ENCODE data around the gene ATF5.
"Not testable (repeated sequence)": the region's sequence is repeated elsewhere in the genome, so short reads cannot be mapped to it uniquely, and the experiment has no call there.

Gene ATF5

GRCh38 chr19:49923055-49924003, 5.7 kb upstream of the ATF5 start:
- H3K27ac ChIP-seq (ENCODE audit: low read length), result peak overlapping the region; percentile 94
- H3K36me3 ChIP-seq (replicated peaks; ENCODE audit: low read depth, low read length), result peaks cover 30% of the 10 kb centered on the region
- peaks cover 82% of the 10 kb centered on the region for H3K79me2 ChIP-seq (ENCODE audit: low read length)
- H3K9ac ChIP-seq (ENCODE audit: low read length), result peak overlapping the region; percentile 93
- peak overlapping the region; percentile 95 for H3K4me2 ChIP-seq (ENCODE audit: low read length)
- H3K27me3 ChIP-seq (ENCODE audit: low read depth, low read length), result no peaks in the 10 kb centered on the region
- 0 out of 2 replicates have a peak, but pooled peaks cover 3% of the 10 kb centered on the region for H3K9me3 ChIP-seq (ENCODE audit: insufficient read depth, low read length)
- peak overlapping the region; percentile 74 for H3K4me3 ChIP-seq (ENCODE audit: low read length)
- H3K4me1 ChIP-seq (ENCODE audit: low read length), result peaks cover 93% of the 10 kb centered on the region
- TF ChIP-seq, protein P1, sequence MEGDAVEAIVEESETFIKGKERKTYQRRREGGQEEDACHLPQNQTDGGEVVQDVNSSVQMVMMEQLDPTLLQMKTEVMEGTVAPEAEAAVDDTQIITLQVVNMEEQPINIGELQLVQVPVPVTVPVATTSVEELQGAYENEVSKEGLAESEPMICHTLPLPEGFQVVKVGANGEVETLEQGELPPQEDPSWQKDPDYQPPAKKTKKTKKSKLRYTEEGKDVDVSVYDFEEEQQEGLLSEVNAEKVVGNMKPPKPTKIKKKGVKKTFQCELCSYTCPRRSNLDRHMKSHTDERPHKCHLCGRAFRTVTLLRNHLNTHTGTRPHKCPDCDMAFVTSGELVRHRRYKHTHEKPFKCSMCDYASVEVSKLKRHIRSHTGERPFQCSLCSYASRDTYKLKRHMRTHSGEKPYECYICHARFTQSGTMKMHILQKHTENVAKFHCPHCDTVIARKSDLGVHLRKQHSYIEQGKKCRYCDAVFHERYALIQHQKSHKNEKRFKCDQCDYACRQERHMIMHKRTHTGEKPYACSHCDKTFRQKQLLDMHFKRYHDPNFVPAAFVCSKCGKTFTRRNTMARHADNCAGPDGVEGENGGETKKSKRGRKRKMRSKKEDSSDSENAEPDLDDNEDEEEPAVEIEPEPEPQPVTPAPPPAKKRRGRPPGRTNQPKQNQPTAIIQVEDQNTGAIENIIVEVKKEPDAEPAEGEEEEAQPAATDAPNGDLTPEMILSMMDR (IDR thresholded peaks at IDR 0.05; ENCODE audit: low read depth, low read length), result no peak
- no peak for TF ChIP-seq EZH2phosphoT487 (IDR thresholded peaks at IDR 0.05; ENCODE audit: low read depth)
- H4K20me1 ChIP-seq (ENCODE audit: insufficient read depth, low read length), result no peaks in the 10 kb centered on the region
- no peak overlapping the region for H2AFZ ChIP-seq (ENCODE audit: low read depth, low read length)

DNA sequence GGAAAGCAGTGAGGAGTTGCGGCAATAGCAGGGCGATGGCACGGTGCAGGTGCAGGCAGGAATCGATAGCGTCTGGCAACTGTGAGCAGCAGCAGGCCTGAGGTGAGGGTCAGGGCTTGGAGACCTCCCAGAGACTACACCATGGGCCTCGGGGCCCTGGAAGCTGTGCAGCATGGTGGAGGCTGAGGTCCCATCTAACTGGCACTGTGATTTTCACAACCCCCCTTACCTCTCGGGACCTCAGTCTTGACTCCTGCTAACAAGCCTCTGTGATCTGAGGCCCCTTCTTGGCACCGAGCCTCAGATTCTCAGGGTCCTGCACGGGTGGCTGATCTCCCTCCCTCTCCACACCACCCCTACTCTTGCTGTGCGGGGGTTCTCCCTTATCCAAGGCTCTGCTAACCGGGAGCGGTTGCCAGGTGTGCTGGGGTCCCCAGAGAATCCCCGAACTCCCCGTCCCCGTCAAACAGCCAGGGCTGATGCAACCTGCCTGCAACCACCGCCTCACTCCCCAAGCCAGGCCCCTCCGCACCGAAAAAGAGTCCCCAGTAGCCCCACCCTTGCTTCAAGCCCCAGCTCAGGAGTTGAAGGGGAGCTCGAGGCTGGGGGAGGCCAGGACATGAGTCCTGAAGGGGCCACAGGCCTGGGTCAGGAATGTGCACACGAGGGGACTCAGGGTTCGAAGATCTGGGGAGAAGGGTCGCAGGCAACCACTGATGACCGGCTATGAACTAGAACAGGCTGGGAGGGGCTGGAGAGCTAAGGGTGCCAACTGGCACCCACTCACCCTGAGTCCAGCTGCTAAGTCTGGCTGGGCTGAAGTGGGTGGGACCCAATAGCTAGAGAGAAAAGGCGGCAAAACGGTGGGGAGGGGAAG, 4.8 kb upstream of the ATF5 start:
- TF ChIP-seq EZH2phosphoT487 (IDR thresholded peaks at IDR 0.05; ENCODE audit: low read depth), result no peak
- TF ChIP-seq, protein P1 (IDR thresholded peaks at IDR 0.05; ENCODE audit: low read depth, low read length), result no peak
- H3K27me3 ChIP-seq (ENCODE audit: low read depth, low read length), result no peaks in the 10 kb centered on the region
- H3K4me3 ChIP-seq (ENCODE audit: low read length), result peak overlapping the region; percentile 60
- H3K9ac ChIP-seq (ENCODE audit: low read length), result peak overlapping the region; percentile 93
- peaks cover 31% of the 10 kb centered on the region for H3K36me3 ChIP-seq (replicated peaks; ENCODE audit: low read depth, low read length)
- no peaks in the 10 kb centered on the region for H4K20me1 ChIP-seq (ENCODE audit: insufficient read depth, low read length)
- H3K79me2 ChIP-seq (ENCODE audit: low read length), result peaks cover 84% of the 10 kb centered on the region
- peaks cover 90% of the 10 kb centered on the region for H3K4me1 ChIP-seq (ENCODE audit: low read length)
- H2AFZ ChIP-seq (ENCODE audit: low read depth, low read length), result no peak overlapping the region
- H3K9me3 ChIP-seq (ENCODE audit: insufficient read depth, low read length), result 0 out of 2 replicates have a peak, but pooled peaks cover 3% of the 10 kb centered on the region
- H3K4me2 ChIP-seq (ENCODE audit: low read length), result peak overlapping the region; percentile 87
- H3K27ac ChIP-seq (ENCODE audit: low read length), result peak overlapping the region; percentile 94

DNA sequence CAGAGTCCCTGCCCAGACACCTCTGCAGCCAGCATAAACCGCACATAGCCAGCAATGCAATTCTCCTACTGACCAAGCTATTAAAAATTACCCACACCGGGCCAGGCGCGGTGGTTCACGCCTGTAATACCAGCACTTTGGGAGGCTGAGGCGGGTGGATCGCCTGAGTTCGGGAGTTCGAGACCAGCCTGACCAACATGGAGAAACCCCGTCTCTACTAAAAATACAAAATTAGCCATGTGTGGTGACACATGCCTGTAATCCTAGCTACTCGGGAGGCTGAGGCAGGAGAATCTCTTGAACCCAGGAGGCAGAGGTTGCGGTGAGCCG, 4.2 kb upstream of the ATF5 start:
- not testable (repeated sequence) for H3K9me3 ChIP-seq (ENCODE audit: insufficient read depth, low read length); H2AFZ ChIP-seq (ENCODE audit: low read depth, low read length); H3K27me3 ChIP-seq (ENCODE audit: low read depth, low read length); H4K20me1 ChIP-seq (ENCODE audit: insufficient read depth, low read length)
- peak overlapping the region; percentile 87 for H3K4me2 ChIP-seq (ENCODE audit: low read length)
- H3K4me1 ChIP-seq (ENCODE audit: low read length), result peaks cover 84% of the 10 kb centered on the region
- H3K36me3 ChIP-seq (replicated peaks; ENCODE audit: low read depth, low read length), result peaks cover 37% of the 10 kb centered on the region
- H3K4me3 ChIP-seq (ENCODE audit: low read length), result peak overlapping the region; percentile 60
- H3K9ac ChIP-seq (ENCODE audit: low read length), result peak overlapping the region; percentile 93
- peak overlapping the region; percentile 94 for H3K27ac ChIP-seq (ENCODE audit: low read length)
- peaks cover 84% of the 10 kb centered on the region for H3K79me2 ChIP-seq (ENCODE audit: low read length)

DNA sequence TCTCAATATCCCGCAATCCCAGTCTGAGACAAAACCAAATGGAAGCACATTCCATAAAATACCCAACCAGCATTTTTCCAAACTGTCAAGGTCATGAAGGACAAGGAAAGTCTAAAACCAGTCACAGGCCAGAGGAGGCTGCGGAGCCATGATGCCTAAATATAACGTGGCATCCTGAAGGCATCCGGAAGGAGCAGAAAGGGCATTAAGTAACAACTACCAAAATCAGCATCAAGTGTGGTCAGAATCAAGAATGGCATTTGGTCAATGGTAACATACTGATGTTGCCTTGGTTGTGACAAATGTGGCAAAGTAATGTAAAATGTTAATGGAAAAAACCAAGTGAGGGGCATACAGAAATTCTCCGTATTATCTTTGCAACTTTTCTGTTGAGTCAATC, 3.5 kb upstream of the ATF5 start:
- Histone ChIP-seq H3K9ac (ENCODE audit: low read length) (peak overlapping the region; percentile 93; the same call in 1 of the 2 replicates), H3K4me1 (ENCODE audit: low read length) (peaks cover 77% of the 10 kb centered on the region), H3K27me3 (ENCODE audit: low read depth, low read length) (no peaks in the 10 kb centered on the region), H3K36me3 (replicated peaks; ENCODE audit: low read depth, low read length) (peaks cover 41% of the 10 kb centered on the region), H3K79me2 (ENCODE audit: low read length) (peaks cover 84% of the 10 kb centered on the region), H4K20me1 (ENCODE audit: insufficient read depth, low read length) (peaks cover 11% of the 10 kb centered on the region), H2AFZ (ENCODE audit: low read depth, low read length) (no peak overlapping the region), H3K27ac (ENCODE audit: low read length) (peak overlapping the region; percentile 94), H3K9me3 (ENCODE audit: insufficient read depth, low read length) (0 out of 2 replicates have a peak, but pooled peaks cover 3% of the 10 kb centered on the region), H3K4me3 (ENCODE audit: low read length) (peak overlapping the region; percentile 60), H3K4me2 (ENCODE audit: low read length) (peak overlapping the region; percentile 87)
- TF ChIP-seq, protein P1 (IDR thresholded peaks at IDR 0.05; ENCODE audit: low read depth, low read length), result no peak
- no peak for TF ChIP-seq EZH2phosphoT487 (IDR thresholded peaks at IDR 0.05; ENCODE audit: low read depth)

Data from OCI-LY3 (cell line).